GM18519 (cell line): Measurements from ENCODE around the gene RAB34.
"Not testable (repeated sequence)": the region's sequence is repeated elsewhere in the genome, so short reads cannot be mapped to it uniquely, and the experiment has no call there.

Experiments used
- ATAC-seq: cut with Tn5 transposase; IDR thresholded peaks from one replicate; pipeline ENCODE4 v1.9.1; 2021; ENCODE audit warnings: mild to moderate bottlenecking, moderate library complexity; ENCODE audit not compliant: unreplicated experiment, low FRiP score

Gene RAB34

DNA sequence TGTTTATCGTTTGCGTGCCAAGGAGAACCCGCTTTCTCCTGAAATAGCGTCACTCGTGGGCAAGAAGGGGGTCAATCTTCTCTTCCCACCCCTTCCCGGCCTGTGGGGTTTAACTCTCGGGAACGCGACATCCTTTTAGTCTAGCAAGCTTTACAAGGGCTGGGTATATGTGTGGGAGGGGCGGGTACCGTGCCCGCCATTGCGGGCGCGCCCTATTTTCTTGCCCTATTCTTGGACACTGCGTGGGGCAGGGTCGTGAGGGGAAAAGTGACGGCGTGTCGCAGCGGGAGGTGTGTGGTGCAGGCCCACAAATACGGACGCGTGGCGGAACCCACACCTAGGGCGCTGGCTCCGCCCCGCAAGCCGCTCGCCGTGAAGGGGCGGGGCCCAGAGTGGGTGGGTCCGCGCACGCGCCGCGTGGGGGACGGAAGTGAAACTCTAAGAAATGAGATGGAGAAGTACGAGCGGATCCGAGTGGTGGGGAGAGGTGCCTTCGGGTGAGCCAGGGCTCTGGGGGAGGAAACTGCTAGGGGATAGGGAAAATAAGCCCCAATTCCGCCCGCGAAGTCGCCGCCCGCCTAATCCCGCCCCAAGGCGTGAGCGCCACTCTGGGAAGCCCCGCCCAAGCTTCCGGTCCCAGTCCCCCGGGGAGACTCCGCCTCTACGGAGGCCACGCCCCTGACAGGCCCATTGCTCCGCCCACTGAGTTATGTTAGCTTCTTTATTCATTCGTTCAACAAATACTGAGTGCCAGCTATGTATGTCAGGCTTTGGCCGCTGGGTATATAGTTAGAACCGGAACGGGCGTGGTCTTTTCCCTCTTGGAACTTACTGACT lies 10.9 kb upstream of the RAB34 start, which contains the start of gene NEK8:
Gene NEK8, plus strand, starts transcription at position 425 of the 837 bp plus-strand sequence. Its CDS starts 26 bp downstream, at position 451.
- ATAC-seq = peak; percentile 25

DNA sequence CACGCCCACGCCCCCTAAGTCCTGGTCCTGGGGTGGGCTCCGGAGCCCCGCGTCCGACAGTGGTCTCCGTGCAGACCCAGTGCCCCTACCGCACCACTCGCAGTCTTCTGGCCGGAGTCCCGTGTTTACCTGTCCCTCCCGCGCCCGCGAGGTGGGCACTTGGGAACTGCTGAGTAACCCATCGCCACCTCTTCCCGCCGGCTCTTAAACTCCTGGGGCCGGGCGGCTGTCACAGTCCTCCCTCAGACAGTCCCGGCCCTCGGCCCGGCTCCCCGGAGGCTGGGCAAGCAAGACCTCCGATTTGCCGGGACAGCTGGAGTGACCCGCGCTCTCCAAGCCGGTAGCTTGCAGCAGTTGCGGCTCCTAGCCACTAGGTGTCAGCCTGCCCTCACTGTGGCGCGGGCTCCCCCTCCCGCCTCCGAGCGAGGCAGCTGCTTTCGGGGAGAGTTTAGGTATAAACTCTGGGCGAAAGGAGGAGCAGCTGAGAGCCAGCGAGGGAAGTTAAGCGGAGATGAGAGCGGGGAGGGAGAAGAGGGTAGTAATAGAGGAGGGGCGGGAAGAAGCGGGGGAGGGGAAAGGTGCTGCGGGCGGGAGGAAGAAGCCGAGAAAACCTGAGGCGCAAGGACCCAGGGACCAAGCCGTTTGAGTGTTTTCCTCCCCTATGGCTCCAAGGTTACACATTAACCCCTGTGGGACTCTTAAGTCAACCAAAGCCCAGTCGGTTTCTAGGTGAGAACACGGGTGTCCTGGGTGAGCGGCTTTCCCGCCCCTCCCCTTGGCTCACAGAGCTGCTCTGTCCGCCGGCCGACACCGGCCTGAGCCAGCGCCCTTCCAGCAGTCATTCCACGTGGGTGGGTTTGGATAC lies 9.2 kb upstream of the RAB34 start:
- ATAC-seq = peak; percentile 25

DNA sequence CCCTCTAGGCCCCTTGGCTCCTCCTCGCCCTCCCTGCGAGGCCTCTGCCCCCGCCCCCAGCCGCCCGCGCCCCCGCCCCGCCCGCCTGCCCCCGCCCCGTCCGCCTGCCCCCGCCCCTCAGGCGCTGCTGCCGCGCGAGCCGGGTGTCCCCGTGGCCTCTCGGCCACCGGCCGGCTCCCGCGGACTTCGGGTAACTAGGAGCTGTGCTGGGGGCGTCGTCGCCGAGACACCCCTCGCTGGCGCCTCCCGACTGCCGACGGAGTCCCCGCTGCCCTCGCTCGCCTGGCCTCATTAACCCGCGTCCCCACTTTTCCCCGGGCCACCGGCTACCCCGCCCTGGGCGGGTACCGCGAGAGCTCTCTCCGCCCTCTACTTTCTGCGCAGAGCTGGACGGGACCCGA lies 8.6 kb upstream of the RAB34 start, which contains the start of gene TLCD1:
Gene TLCD1, minus strand, starts transcription at position 8 of the 401 bp plus-strand sequence. CDS start 136 bp downstream, outside the sequence.
- no peak for ATAC-seq

DNA sequence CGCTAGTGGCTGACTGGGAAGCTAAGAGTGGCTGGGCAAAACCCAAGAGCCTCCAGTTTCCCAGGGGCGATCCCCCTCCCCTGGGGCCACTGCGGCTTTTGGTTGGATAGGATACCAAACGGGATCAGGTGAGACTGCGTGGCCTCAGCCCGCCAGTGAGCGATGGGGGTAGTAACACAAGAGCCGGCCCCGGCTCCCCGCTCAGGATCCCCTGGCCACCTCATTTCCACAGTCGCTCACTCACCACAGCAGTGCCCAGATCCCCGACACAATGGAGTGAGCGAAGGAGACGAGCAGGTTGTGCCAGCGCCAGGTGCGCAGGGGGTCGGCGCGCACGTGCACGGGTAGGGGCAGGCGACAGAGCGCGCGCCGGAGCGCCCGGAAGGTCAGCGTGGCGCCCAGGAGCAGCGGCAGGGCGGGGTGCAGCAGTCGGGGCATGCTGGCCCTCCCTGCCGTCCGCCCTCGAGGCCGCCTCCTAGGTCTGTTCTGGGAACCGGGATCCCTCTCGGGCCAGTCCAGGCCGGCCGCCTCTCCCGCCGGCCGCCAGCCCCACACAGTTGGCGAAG lies 8.1 kb upstream of the RAB34 start:
- no peak for ATAC-seq

DNA sequence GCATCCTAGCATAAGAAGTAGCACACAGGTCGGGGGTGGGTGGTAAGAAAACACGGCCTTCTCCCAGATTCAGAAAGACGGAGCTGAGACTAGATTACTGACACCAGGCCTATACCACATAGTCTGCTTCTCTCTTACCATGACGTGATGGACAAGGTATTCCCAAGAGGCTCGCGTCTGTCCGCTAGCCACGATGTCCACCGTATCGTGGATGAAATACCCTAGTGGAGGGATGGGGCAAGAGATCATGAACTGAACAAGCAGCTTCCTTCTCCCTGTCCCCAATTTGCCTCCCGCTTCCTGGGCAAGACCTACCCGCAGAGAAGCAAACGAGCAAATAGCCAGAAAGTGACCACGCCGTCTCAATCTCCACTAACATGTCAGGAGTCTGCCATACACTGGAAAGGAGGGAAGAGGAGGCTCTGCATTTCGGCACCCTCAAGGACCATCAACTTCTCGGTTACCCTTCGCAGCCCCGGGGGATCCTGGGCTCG lies 7.5 kb upstream of the RAB34 start:
- no peak for ATAC-seq

DNA sequence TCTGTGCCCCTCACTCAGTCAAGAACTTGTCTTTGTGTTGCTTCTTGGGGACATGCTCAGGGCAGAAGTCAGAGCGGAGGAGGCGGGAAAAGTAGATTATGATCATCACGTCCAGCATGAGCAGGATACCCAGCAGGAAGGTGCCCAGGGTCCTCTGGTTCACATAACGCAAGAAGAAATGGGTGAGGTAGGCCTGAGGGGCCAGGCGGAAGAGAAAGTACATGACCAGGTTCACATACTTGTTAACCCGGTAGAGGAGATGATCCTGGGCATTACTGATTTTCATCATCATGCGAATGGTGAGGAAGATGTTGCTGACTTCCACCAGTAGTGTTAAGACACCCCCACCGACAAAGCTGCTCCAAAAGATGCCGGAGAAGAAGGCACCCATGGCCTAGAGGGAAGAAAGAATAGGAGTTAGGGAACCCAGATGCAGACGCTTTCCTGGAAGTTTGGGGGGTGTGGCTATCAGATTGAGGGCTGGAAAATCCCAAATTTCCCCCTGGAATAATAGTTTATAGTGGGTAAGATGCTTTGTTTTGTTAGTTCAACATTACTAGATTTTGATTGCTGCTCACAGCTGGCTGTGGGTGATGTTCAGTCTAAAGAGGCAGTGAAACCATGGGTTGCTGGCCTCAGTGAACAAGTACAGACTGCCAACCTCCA lies 7.0 kb upstream of the RAB34 start:
- ATAC-seq = no peak

DNA sequence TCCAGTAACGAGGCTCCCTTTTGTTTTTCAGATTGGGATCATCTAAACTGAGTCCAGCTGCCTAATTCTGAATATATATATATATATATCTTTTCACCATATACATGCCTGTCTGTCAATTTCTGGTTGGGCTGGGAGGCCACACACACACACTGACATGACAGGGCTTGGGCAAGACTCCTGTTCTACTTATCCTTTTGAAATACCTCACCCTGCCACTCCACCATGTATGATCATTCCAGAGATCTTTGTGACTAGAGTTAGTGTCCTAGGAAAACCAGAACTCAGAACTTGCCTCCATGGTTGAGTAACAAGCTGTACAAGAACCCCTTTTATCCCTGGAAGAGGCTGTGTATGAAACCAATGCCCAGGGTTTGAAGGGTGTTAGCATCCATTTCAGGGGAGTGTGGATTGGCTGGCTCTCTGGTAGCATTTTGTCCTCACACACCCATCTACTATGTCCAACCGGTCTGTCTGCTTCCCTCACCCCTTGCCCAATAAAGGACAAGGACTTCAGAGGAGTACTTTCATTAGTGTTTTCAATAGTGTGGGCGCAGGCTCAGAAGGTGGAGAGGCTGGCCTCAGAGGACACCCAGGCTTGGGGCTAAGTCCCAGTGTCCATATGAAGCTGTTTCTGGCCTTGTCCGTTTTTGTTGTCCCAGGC lies 6.3 kb upstream of the RAB34 start:
- ATAC-seq = not testable (repeated sequence)

DNA sequence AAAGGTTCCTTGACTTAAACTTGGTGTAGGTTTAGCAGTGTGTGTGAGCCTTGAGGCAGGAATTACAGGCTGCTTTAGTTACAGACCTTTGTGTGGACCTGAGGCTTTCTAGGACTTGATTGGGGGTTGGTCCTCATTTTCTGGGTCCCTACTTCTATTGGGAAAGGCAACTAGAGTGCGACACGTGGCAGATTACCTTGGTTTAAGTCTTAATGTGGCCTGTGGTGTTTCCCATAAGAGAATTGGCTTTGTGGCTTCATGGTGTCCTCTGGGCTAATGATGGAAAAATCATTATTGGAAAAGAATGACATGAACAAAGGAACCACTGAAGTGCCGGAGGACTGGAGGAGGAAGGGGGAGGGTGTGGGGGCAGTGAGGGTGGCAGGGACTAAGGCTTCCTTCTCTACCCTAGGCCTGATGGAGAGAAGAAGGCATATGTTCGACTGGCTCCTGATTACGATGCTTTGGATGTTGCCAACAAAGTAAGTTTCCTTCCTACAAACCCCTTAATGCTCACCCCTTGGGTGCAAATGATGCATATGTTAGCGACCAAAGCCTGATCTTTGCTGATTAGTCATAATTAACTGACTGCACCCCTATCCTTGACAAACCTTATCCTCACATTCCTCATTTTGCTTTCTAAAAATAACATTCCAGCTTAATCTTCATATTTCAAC lies 5.6 kb upstream of the RAB34 start:
- ATAC-seq = no peak

DNA sequence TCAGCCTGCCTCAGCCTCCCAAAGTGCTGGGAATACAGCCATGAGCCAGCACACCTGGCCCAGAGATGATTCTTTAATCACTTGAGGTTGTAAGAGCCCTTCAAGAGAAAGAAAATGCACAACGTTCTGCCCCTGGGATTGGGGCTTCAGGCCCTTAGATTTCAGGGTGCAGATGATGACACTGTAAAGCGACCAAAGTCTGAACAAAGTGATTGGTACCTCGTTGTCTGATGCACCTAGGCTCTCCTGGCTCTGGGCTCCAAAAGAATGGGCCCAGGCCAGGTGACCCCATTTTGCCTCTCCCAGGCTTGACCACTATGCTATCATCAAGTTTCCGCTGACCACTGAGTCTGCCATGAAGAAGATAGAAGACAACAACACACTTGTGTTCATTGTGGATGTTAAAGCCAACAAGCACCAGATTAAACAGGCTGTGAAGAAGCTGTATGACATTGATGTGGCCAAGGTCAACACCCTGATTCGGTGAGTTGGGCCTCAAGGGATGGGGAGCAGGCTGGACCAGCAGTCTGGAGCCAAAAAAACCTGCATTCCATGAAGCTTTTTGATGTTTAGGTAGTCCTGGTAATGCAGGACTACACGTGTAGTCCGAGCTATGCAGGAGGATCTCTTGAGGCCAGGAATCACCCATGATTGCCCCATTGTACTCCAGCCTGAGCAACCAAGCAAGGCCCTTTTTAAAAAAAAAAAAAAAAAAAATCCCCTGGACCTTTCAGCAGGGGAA lies 4.9 kb upstream of the RAB34 start:
- ATAC-seq = no peak

DNA sequence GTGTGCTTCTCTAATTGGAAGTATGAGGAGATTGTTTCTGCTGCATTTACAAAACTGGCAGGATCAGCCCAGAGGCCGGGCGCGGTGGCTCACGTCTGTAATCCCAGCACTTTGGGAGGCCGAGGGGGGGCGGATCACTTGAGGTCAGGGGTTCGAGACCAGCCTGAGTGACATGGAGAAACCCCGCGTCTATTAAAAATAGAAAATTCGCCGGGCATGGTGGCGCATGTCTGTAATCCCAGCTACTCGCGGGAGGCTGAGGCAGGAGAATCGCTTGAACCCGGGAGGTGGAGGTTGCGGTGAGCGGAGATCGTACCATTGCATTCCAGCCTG lies 3.3 kb upstream of the RAB34 start:
- not testable (repeated sequence) for ATAC-seq

DNA sequence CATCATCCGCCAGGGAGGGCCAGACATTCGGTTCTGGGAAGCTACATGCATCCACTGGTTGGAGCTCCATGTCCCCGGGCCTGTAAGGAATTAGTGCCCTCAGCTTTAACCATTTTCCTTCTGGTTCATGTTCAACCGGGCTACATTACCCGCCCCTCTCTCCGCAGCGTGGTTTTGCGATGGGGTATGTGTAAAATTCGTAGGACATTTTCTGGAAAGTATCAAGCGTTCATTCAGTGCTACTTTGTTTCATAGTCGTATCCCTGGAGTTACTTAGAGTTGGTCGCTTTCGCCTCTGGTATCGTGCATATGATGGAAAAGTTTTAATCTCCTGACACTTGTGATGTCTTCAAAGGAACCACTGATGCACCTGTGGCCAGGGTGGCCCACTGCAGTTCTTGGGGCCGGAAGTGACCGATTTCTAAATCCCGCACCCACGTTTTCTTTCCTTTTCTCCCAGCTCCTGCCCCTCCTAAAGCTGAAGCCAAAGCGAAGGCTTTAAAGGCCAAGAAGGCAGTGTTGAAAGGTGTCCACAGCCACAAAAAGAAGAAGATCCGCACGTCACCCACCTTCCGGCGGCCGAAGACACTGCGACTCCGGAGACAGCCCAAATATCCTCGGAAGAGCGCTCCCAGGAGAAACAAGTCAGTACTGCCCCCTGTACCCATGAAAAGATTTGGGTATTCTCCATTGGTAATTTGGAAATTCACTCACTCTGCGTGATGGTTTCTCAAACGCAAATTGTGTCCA lies 2.8 kb upstream of the RAB34 start:
- ATAC-seq = no peak

DNA sequence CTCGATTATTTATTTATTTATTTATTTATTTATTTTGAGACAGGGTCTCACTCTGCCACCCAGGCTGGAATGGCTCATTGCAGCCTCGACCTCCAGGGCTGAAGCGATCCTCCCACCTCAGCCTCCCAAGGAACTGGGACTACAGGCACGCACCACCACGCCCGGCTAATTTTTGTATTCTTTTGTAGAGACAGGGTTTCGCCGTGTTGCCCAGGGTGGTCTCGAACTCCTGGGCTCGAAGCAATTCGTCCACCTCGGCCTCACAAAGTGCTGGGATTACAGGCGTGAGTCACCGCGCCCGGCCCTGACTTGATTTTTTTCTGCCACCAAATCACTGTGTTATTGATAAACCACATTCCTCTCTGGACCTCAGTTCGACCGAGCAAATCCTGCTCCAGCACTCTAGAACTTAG lies 1.4 kb upstream of the RAB34 start:
- no peak for ATAC-seq

DNA sequence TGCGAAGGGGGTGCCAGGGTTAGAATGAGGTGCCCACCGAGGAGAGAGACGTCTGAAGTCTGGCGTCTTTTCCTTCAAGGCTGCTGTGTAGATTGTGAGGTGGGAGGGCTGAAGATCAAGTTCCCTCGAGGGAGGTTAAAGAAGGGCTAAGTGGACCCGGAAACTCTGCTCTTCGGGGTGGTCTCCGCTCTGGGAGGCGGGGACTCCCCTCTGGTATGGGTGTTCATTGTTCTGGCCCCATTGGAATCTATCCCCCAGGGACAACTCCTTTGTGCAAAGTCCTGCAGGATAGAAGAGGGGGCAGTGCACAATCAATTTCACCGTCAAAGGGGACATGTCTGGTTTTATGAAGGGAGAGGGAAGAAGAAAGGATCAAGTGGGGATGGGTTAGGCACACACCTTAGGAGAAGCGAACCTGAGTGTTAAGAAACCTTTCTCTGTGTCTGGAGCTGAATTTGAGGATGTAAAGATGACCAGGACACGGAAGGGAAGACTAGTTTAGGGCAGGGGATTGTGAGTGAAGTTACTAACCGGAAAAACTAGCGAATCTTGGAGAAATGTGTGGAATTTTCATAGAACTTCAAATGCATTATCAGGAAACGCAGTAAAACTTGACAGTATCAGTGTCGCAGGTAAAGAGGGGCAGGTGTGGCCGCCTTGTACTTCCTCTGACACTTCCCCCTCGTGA lies 809 bp upstream of the RAB34 start:
- ATAC-seq = no peak

DNA sequence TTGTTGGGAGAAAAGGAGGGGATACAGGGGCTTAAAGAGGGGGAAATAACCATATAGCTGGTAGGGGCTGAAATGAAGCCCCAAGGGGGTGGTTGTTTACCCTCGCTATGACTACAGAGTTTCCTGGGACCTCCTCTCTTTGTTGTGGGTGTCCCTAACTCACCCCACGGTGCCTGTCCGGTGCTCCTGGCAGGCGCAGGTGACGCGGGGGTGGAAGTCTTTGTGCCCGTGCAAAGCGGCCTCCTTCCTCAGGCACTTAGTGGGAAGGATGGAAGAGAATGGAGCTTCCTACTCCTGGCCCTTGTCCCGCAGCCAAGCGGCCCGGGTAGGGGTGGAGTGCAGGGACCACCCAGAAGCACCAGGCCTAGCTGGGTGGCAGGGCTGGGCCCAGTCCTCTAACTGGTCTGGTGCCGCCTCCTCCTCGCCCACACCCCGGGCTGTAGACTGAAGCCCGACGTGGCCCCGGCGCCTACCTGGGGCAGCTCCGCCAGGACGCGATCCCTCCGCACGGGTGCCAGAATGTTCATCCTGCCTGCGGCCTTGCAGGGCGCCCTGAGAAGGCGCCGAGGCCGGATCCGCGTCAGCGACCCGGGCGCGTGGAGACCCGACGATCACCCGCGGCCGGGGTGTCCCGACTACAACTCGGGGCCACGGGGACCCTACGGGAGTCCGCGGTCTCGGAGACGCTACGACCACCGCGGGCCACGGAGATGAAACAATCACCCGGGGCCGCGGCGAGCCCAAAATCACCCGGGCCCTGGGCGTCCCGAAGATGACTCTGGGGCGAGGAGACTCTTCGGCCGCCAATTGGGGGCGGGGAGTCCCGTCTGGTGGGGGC lies 709 bp downstream of the RAB34 start:
- no peak for ATAC-seq

DNA sequence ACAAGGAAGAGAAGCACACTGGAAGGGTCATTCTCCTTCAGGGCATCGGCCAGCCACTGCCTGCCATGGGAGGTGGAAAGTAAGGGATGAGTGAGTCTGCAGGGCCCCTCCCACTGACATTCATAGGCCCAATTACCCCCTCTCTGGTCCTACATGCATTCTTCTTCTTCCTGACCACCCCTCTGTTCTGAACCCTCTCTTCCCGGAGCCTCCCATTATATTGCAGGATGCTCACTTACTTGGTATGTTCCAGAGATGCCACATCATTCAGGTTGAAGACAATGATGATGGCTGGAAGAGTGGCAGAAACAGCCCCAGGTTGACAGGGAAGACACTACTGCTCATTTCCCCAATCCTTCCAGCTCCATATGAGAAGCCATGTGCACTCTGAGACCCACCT lies 2.5 kb downstream of the RAB34 start:
- ATAC-seq = no peak

DNA sequence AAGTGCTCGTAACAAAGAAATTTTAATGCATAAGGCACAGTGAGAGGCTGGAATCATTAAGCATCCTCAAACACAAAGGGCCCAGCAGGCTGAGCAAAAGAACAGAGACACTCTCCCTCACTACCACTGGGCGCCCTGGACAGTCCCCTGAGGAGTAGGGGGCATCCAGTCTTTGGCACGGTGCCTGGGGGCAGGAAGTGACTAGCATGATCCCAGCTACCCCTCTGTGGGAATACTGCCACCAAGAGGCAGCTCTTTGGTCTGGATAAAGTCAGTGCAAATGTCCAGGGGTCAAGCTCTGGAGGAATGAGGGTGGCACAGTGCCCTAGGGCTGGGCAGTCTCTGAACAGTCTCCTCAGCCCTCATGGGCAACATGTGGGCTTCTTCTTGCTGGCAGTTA lies 3.4 kb downstream of the RAB34 start:
- ATAC-seq = no peak
